Spleen (tissue), 7 donors: ENCODE results near the gene CRELD2.
A peak's percentile ranks its signal among the peaks of the same experiment; 100 is the strongest.

Experiments
- CTCF ChIP-seq, 11 experiments: fragments of 200-600 bp in 7 of 11; fragments of 450-650 bp in 4 of 11; sonication (generic) in 4 of 11; IDR thresholded peaks in 8 of 11; conservative IDR thresholded peaks in 3 of 11; 1 replicate in 7 of 11; 2 replicates in 4 of 11; pipeline versions ENCODE4 v1.4.0 to v1.8.0; 2016 to 2021; ENCODE audit warnings: antibody characterized with exemption in 11 of 11, inconsistent platforms in 4 of 11, mild to moderate bottlenecking in 1 of 11
- POLR2A ChIP-seq, 3 donors: fragments of 450-650 bp; IDR thresholded peaks; one replicate each; pipeline ENCODE4 v1.5.1; 2017; ENCODE audit warnings: antibody characterized with exemption in 3 of 3, mild to moderate bottlenecking in 1 of 3
- donor health status: DM: no; HTN: no; CAD: no; lungs with moderate emphysema.
- donor health status: DM: no; HTN: no; CAD: no.
- donor health status: DM: no; HTN: no; CAD: no.

- TF ChIP-seq CTCF (IDR thresholded peaks at IDR 0.05 in 8 of 11, conservative IDR thresholded peaks at IDR 0.05 in 3 of 11) (peak in 2 of 11 experiments; percentile 17 to 18), POLR2A (IDR thresholded peaks at IDR 0.05) (peak; percentile 34 to 95 (median 71))
These were observed 41.9 kb downstream of the CRELD2 start, which contains the start of gene PIM3 for GRCh38 chr22:49960159-49961004.
